ENCODE results near the gene RERG.

Gene RERG

GRCh38 chr12:15200641-15201040, 20.6 kb downstream of the RERG start:
- CTCF ChIA-PET: interaction anchor here (1.8 kb wide), 1 partner anchor 21 kb away, joined by 6 read pairs; the partner anchor contains the start of gene RERG
- POLR2A ChIA-PET: no interaction called here
- no peak overlapping the region for H3K4me3 ChIP-seq (ENCODE audit: low read depth, low read length)
- no peak for DNase-seq (ENCODE audit: low read depth, low spot score)
- TF ChIP-seq CTCF (IDR thresholded peaks at IDR 0.05; ENCODE audit: insufficient read depth, low read length, missing control alignments): no peak

- ChIA-PET CTCF (interaction anchor here (1.8 kb wide), 1 partner anchor 21 kb away, joined by 6 read pairs; the partner anchor contains the start of gene RERG), POLR2A (no interaction called here)
- H3K4me3 ChIP-seq (ENCODE audit: low read depth, low read length): no peak overlapping the region
- no peak for TF ChIP-seq CTCF (IDR thresholded peaks at IDR 0.05; ENCODE audit: insufficient read depth, low read length, missing control alignments)
- DNase-seq (ENCODE audit: low read depth, low spot score): no peak
These were observed 21.3 kb downstream of the RERG start for GRCh38 chr12:15199930-15200329.

- POLR2A ChIA-PET: no interaction called here
- TF ChIP-seq CTCF (IDR thresholded peaks at IDR 0.05; ENCODE audit: insufficient read depth, low read length, missing control alignments): no peak
- no peak overlapping the region for H3K4me3 ChIP-seq (ENCODE audit: low read depth, low read length)
- DNase-seq (ENCODE audit: low read depth, low spot score): no peak
- CTCF ChIA-PET: interaction anchor here (1.0 kb wide), 1 partner anchor 190 kb away, joined by 3 read pairs; no protein-coding TSS in a partner anchor
These were observed 24.3 kb downstream of the RERG start for GRCh38 chr12:15196678-15197505.

- ChIA-PET POLR2A (no interaction called here), CTCF (interaction anchor here (1.1 kb wide), 1 partner anchor 12 kb away, joined by 3 read pairs; no protein-coding TSS in a partner anchor)
- no peak overlapping the region for H3K4me3 ChIP-seq (ENCODE audit: low read depth, low read length)
- DNase-seq (ENCODE audit: low read depth, low spot score): no peak
- TF ChIP-seq CTCF (IDR thresholded peaks at IDR 0.05; ENCODE audit: insufficient read depth, low read length, missing control alignments): no peak
These were observed 25.0 kb downstream of the RERG start for GRCh38 chr12:15196221-15196620.

GRCh38 chr12:15194456-15195368, 26.5 kb downstream of the RERG start:
- CTCF ChIA-PET: no interaction called here
- no peak overlapping the region for H3K4me3 ChIP-seq (ENCODE audit: low read depth, low read length)
- TF ChIP-seq CTCF (IDR thresholded peaks at IDR 0.05; ENCODE audit: insufficient read depth, low read length, missing control alignments): no peak
- DNase-seq (ENCODE audit: low read depth, low spot score): no peak
- POLR2A ChIA-PET: no interaction called here

GRCh38 chr12:15193946-15194345, 27.3 kb downstream of the RERG start:
- DNase-seq (ENCODE audit: low read depth, low spot score): no peak
- H3K4me3 ChIP-seq (ENCODE audit: low read depth, low read length): no peak overlapping the region
- POLR2A ChIA-PET: no interaction called here
- TF ChIP-seq CTCF (IDR thresholded peaks at IDR 0.05; ENCODE audit: insufficient read depth, low read length, missing control alignments): no peak
- CTCF ChIA-PET: no interaction called here

All from AG04449 (cell line).